ENCODE measurements around the gene ZNF628. TPM values are rescaled to one million over a fixed set of nuclear protein-coding genes. Genes with fewer than 3 reads are reported as not detected.

ZNF628 gene
- total and polyA plus RNA-seq, 2 of the 4 experiments (the other 2 are of a cell fraction): 0.18 to 1.9 TPM

- Histone ChIP-seq H3K4me2 (ENCODE audit: low read depth, low read length) (no peak overlapping the region), H3K9me3 (ENCODE audit: control insufficient read depth, insufficient read depth, low read length) (no peaks in the 10 kb centered on the region), H3K4ac (ENCODE audit: low read depth, low read length) (no peak overlapping the region), H3K4me3 (ENCODE audit: insufficient read depth, low read depth, low read length) (no peak overlapping the region), H2BK15ac (ENCODE audit: low read depth, low read length) (no peak overlapping the region), H4K8ac (ENCODE audit: low read depth in 2 of 2, low read length in 2 of 2) (no peak overlapping the region), H3K56ac (ENCODE audit: extremely low read depth, insufficient read depth, low read length) (no peak overlapping the region), H4K5ac (ENCODE audit: low read depth, low read length) (no peak overlapping the region), H3K36me3 (ENCODE audit: control insufficient read depth, insufficient read depth, low read length) (no peaks in the 10 kb centered on the region; the same call in 1 of the 2 replicates), H2AK9ac (replicated peaks; ENCODE audit: low read depth, low read length, poor library complexity) (no peak overlapping the region), H2BK120ac (ENCODE audit: low read depth, low read length) (no peak overlapping the region), H4K91ac (ENCODE audit: insufficient read depth, low read depth, low read length) (no peak overlapping the region), H4K20me1 (ENCODE audit: insufficient read depth, low read length) (peaks cover 28% of the 10 kb centered on the region), H3K9me1 (ENCODE audit: insufficient read depth, low read length) (peaks cover 2% of the 10 kb centered on the region; the same call in 1 of the 2 replicates), H3K27ac (ENCODE audit: insufficient read depth, low read length) (no peak overlapping the region), H3K9ac (ENCODE audit: low read depth, low read length) (no peak overlapping the region), H2AFZ (replicated peaks; ENCODE audit: low read length, poor library complexity) (no peak overlapping the region), H2AK5ac (ENCODE audit: low read depth, low read length) (no peak overlapping the region), H3K18ac (ENCODE audit: low read depth, low read length) (no peak overlapping the region), H3K23ac (ENCODE audit: low read depth, low read length) (no peak overlapping the region), H3K27me3 (ENCODE audit: control insufficient read depth, insufficient read depth, low read length) (peaks cover 15% of the 10 kb centered on the region), H2BK20ac (ENCODE audit: low read depth, low read length) (no peak overlapping the region), H3K79me1 (ENCODE audit: low read depth in 1 of 2, low read length in 2 of 2) (peaks cover 0 to 16% of the 10 kb centered on the region in 2 experiments; a peak in 2 of 4 replicates), H2BK5ac (ENCODE audit: low read depth, low read length, poor library complexity, severe bottlenecking) (no peak overlapping the region), H3K14ac (replicated peaks; ENCODE audit: low read depth, low read length) (no peak overlapping the region), H3K4me1 (ENCODE audit: control insufficient read depth, insufficient read depth, low read length) (peaks cover 5% of the 10 kb centered on the region; the same call in 1 of the 2 replicates)
- POLR2A ChIA-PET (ENCODE audit: unreplicated experiment): no interaction called here
- DNase-seq: no peak
- BruUV-seq (replicated peaks): no TSS peak
- 94% methylated on average over 8 of the region's 11 CpGs; no CpG with 5 or more reads in 1 of the 2 experiments for WGBS, 2 experiments (ENCODE audit: extremely low coverage in 2 of 2, insufficient read length in 1 of 2)
- in situ Hi-C loops (cut with MboI; ENCODE audit: low sequenced_read_pairs): no loop called here
- CTCF ChIA-PET: no interaction called here
- intact Hi-C loops (cut with micrococcal nuclease): no loop called here
- TF ChIP-seq MXI1 (IDR thresholded peaks at IDR 0.05; ENCODE audit: borderline replicate concordance, low read depth, low read length) (no peak), MAZ (IDR thresholded peaks at IDR 0.05; ENCODE audit: borderline replicate concordance, low read depth, low read length) (no peak), NFE2L2 (IDR thresholded peaks at IDR 0.05; ENCODE audit: low read depth, low read length) (no peak), CHD1 (IDR thresholded peaks at IDR 0.05; ENCODE audit: low read depth, low read length) (no peak), BHLHE40 (IDR thresholded peaks at IDR 0.05; ENCODE audit: low read depth, low read length) (no peak), CTCF (conservative IDR thresholded peaks at IDR 0.05; ENCODE audit: low read depth, low read length) (no peak), RCOR1 (IDR thresholded peaks at IDR 0.05; ENCODE audit: insufficient replicate concordance, low read length) (no peak), ELK1 (IDR thresholded peaks at IDR 0.05; ENCODE audit: borderline replicate concordance, low read depth, low read length) (no peak), USF2 (IDR thresholded peaks at IDR 0.05; ENCODE audit: low read depth, low read length) (no peak), SMC3 (IDR thresholded peaks at IDR 0.05; ENCODE audit: low read depth, low read length) (no peak), FOS (IDR thresholded peaks at IDR 0.05; ENCODE audit: low read depth, low read length) (no peak), MAFK (IDR thresholded peaks at IDR 0.05; ENCODE audit: low read depth, low read length) (no peak), RFX5 (IDR thresholded peaks at IDR 0.05; ENCODE audit: low read depth, low read length) (no peak), RAD21 (IDR thresholded peaks at IDR 0.05; ENCODE audit: low read length) (no peak)
- dilution Hi-C loops (cut with HindIII; ENCODE audit: low sequenced_read_pairs, unreplicated experiment): no loop called here
- ATAC-seq (ENCODE audit: low read depth): no peak
Observed at GRCh38 chr19:55455576-55456235, 20.7 kb upstream of the ZNF628 start.
